Measurements from ENCODE around the gene TAF7.
"Not testable (repeated sequence)": the region's sequence is repeated elsewhere in the genome, so short reads cannot be mapped to it uniquely, and the experiment has no call there.

TAF7 gene

DNA sequence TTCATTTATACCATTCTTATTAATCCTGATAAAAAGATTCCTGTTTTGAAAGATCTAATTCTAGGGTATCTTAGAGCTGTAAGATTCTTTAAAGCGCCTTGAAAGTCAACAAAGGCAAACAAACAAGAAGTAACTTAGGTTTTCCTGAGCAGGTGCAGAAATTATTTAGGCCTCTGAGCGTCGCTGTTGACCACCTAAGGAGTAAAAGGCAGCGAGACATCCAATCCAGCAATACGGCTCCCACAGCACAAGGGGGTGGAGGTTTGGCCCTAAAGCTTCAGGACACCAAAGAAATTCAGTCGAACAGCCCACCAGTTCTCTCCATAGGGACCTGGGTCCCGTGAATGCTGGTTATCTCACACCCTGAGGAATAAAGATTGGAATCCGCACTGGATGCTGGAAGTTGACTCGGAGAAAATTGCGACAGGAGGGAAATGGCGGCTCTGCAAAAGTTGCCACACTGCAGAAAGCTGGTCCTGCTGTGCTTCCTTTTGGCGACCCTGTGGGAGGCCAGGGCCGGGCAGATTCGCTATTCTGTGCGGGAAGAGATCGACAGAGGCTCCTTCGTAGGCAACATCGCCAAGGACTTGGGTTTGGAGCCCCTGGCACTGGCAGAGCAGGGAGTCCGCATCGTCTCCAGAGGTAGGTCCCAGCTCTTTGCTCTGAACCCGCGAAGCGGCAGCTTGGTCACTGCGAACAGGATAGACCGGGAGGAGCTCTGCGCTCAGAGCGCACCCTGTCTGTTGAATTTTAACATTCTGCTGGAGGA, 18.1 kb upstream of the TAF7 start, which contains the start of gene PCDHGA2:
PCDHGA2 (plus strand) TSS at position 223 of the 769 bp plus-strand sequence.
- no peak for DNase-seq (ENCODE audit: low spot score)

DNA sequence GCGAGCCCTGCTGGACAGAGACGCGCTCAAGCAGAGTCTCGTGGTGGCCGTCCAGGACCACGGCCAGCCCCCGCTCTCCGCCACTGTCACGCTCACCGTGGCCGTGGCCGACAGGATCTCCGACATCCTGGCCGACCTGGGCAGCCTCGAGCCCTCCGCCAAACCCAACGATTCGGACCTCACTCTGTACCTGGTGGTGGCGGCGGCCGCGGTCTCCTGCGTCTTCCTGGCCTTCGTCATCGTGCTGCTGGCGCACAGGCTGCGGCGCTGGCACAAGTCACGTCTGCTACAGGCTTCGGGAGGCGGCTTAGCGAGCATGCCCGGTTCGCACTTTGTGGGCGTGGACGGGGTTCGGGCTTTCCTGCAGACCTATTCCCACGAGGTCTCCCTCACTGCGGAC, 12.0 kb upstream of the TAF7 start:
- DNase-seq (ENCODE audit: low spot score): not testable (repeated sequence)

DNA sequence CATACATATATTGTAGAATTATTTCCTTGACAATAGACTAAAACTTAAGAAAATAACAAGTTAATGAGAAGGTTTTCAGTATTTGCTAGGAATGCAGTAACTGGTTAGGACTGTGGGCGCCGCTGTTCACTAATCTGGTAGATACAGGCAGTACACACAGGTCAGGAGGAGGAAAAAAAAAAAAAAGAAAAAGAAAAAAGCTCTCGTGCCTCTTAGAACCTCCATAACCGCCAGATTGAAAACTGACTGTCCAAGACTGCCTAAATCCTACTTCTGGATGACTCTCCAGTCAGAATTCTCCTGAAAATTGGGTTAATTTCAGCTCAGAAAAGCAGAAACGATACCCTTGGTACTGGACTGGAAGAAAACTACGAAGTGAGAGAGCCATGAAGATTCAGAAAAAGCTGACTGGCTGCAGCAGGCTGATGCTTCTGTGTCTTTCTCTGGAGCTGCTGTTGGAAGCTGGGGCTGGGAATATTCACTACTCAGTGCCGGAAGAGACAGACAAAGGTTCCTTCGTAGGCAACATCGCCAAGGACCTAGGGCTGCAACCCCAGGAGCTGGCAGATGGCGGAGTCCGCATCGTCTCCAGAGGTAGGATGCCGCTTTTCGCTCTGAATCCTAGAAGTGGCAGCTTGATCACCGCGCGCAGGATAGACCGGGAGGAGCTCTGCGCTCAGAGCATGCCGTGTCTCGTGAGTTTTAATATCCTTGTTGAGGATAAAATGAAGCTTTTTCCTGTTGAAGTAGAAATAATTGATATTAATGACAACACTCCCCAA, 9.9 kb upstream of the TAF7 start, which contains the start of gene PCDHGA1:
PCDHGA1 (plus strand) TSS at position 216 of the 782 bp plus-strand sequence.
- no peak for DNase-seq (ENCODE audit: low spot score)

DNA sequence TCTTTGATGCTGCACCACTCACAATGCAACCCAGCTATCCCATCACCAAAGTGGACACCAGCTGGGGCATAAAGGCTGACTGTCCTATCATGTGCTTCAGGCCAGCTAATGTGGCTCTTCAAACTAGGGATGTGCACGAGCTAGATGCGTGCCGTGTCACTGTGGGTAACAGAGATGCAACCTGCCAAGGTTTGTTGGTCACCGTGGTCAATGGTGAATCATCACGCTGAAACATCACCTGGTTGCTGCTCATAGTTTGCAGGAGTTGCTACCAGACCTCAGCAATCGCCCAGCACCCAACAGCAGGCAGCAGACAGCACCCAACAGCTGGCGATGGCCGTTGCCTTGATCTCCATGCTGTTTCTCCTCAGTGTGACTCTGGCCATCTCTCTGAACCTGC, 7.6 kb upstream of the TAF7 start:
- no peak for DNase-seq (ENCODE audit: low spot score)

DNA sequence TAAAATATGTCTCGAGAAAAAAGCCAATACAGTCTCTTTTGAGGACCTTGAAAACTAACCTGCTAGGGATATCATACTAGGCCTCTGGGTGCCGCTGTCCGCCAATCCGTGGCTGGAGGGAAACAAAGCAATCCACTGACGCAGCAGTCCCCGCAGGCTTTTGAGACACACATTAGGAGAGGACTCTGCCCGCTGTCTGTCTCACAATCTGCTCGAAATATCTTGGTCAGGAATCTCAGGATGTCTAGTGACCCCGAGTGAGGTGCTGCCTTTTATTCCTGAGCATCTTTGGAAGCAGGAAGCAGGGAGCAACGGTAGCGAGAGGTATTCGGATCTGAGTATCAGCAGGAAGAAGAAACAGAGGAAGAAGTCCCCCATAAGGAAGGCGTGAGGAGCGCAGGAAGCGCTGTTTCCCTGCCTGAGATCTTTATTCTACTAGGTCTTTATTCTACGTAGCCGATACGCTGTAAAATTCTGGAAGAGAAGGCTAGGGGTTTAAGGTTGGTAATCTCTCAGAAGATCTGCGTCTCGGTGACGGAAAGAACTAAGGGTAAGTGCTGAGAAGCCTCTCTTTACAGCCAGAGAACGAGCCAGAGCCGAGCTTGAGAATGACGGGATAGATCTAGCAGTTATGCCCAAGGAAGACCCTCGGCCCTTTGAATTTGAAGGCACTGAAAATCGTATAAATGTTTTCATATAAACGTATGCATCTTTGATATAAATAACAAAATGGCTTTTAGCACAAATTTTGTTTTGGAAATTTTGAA, 5.7 kb upstream of the TAF7 start:
- DNase-seq (ENCODE audit: low spot score): peak; percentile 70

DNA sequence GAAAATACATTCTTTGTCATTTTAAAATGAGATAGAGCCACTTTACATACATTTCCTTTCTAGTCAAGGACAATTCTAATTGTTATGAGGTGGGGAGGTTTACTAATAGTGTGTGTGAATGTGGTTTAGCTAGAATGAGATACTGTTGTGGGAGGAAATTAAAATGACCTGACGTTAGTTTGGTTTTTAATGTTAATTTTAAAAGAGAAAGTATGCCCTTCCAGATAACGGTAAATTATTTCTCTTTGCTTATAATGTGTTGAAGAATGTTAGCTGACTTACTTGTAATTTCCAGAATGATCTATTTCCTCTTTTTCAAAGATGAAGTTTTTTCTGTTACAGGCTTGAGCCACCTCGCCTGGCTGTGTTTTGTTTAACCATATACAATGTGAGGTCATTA, 1.7 kb upstream of the TAF7 start:
- DNase-seq (ENCODE audit: low spot score): no peak

DNA sequence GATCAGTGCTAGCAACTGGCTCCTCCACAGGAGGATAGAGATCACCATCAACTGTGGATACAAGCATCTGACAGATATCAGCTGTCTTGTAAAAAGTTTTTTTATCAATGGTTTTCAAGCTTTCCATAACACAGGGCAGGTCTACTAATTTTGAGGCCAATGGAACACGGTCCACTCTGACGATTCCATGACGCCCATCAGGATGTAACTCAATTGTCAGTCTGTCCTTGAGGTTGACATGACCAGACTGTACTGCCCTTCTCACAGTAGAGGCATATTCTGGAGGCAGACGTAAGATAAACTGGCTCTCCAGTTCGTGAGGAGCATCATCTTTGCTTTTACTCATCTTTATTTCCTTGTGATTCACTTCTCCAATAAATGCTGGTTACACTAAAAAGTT, 885 bp downstream of the TAF7 start:
- DNase-seq (ENCODE audit: low spot score): no peak

DNA sequence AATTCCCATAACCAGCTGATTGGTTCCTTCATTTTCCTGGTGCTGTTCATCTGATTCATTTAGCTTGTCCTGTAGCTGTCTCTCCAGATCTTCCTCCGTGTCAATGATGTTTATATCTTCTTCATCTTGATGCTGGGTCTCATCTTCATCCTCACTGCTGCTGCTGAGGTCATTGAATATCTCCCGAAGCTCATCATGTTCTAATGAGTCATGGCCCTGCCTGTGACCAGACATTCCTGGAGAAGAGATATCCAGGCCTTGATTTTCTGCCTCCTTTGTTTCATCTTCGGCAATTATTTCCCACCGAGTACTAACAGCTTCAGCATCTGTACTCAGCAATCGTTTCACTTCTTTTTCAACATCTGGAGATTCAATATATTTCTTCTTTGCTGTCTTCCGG, 1.4 kb downstream of the TAF7 start:
- no peak for DNase-seq (ENCODE audit: low spot score)

DNA sequence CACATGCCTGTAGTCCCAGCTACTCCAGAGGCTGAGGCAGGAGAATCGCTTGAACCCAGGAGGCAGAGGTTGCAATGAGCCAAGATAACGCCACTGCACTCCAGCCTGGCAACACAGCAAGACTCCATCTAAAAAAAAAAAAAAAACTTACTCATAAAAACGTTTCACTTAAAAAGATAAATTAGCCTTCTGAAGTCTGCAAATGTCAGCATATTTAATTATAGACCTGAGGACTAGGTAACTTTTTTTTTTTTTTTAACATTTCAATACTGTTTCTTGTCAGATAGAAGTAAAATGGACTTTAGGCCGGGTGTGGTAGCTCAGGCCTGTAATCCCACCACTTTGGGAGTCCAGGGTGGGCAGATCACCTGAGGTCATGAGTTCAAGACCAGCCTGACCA, 3.6 kb downstream of the TAF7 start:
- not testable (repeated sequence) for DNase-seq (ENCODE audit: low spot score)

DNA sequence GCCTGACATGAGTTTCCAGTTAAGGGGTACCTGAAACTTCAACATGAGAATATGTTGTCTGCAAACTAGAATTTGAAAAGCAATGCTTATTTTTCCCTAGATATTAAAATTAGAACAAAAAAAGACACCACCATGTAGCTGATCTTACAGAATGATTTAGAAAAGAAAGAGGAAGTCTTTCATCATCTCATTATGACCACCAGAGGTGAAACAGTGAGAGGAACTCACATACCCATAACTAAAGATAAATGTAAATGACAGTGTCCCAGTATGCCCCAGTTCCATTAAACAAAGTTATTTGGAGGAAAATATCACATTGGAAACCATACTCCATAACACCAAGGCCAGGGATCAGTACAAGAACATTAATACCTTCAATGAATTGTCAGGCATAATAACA, 6.9 kb downstream of the TAF7 start:
- DNase-seq (ENCODE audit: low spot score): no peak

DNA sequence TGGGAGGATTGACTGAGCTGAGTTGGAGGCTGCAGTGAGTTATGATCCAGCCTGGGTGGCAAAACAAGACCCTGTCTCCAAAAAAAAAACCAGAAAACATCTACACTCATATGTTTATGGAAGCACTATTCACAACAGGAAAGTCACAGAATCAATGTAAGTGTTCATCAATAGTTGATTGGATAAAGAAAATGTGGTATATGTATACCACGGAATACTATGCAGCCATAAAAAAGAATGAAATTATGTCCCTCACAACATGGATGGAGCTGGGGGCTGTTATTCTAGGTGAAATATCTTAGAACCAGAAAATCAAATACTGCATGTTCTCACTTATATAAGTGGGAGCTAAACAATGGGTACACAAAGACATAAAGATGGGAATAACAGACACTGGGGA, 14.0 kb downstream of the TAF7 start:
- DNase-seq (ENCODE audit: low spot score): no peak

DNA sequence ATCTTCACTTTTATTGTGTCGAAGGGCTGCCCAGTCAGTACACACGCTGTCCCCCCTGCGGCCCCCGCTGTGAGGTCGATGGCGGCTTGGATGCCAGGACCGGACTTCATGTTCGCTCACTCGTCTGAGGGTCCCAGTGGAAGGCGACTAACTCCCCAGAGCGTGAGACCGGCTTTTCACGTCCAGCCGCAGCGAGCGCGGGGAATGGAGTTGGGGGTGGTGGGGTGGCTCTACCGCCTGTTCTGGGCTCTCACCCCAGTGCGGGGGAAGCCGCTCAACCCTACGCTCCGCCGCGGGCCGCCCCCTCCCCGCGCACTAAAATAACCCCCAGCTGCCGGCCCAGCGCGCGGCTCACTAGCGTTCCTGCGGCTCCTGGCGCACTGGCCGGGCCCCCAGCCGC, 16.8 kb downstream of the TAF7 start, which contains the start of gene SLC25A2:
SLC25A2 (minus strand) TSS at position 294 of the 400 bp plus-strand sequence; CDS start at position 110, 184 bp downstream.
- DNase-seq (ENCODE audit: low spot score): no peak

DNA sequence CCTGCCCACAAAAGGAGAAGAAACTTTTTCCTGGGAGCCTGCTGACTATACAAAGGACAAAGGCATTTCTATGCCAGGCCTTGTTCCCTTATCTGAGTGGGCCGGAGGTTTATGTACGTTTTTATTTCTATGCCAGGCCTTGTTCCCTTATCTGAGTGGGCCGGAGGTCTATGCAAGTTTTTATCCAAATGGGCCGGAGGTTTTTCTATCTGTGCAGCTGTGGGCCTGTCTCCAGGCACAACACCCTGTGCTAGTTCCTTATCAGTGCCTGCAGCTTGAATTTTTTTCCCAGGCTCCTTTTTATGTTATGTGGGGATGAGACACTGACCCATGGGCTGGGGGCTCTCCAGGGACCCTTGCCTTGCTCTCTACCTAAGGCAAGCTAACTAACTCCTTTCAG, 22.2 kb downstream of the TAF7 start:
- no peak for DNase-seq (ENCODE audit: low spot score)

DNA sequence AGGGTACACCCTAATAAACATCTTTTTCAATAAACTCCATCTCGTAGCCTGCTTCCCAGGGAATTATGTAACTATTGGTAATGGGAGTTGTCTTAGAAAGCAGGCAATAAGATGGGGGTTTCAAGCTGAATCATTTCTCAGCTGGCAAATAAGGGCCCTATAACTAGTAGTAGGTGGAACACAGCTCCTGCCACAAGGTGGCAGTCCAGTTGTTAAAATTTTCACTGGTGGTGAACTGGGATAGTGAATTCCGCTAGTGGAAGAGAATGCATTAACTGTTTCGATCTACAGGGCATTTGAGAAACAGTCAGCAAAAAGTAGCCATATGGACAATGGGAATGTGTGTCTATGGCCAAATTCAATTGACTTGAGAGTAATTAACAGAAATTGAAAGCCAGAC, 47.7 kb downstream of the TAF7 start:
- DNase-seq (ENCODE audit: low spot score): no peak

DNA sequence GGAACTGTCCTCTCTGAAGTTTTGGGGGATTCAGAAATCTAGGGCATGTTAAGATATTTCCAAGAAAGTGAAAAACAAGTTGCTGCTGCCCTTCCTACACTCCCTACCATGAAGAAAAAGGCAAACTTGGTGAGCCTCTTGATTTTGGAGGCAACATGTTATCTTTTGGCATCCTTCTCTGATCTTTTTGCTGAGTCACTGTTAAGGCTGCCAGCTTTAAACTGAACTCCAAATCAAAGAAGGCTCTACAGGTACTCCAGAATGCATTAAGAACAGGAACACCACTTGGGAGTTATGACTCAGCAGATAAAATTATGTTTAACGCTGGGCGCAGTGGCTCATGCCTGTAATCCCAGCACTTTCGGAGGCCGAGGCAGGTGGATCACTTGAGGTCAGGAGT, 51.4 kb downstream of the TAF7 start:
- no peak for DNase-seq (ENCODE audit: low spot score)
